OCI-M1 (cell line): Measurements from ENCODE around the gene CCDC102A.

Experiments used
- DNase-seq: peaks from one replicate; lab custom pipeline; 2025; lab: John Stamatoyannopoulos, UW

Gene CCDC102A

GRCh38 chr16:57537194-57537505 lies 779 bp upstream of the CCDC102A start:
- DNase-seq: no peak

- peak; percentile 82 for DNase-seq
Observed at GRCh38 chr16:57535680-57536305, 578 bp downstream of the CCDC102A start.

GRCh38 chr16:57534881-57535658 lies 1.3 kb downstream of the CCDC102A start:
- DNase-seq: no peak

GRCh38 chr16:57534337-57534880 lies 2.0 kb downstream of the CCDC102A start:
- DNase-seq: no peak

GRCh38 chr16:57533431-57534336 lies 2.7 kb downstream of the CCDC102A start:
- no peak for DNase-seq

GRCh38 chr16:57532266-57532625 lies 4.1 kb downstream of the CCDC102A start:
- no peak for DNase-seq

- DNase-seq: no peak
Observed at GRCh38 chr16:57531635-57532265, 4.6 kb downstream of the CCDC102A start.

GRCh38 chr16:57531253-57531575 lies 5.2 kb downstream of the CCDC102A start:
- DNase-seq: no peak

GRCh38 chr16:57530522-57531252 lies 5.7 kb downstream of the CCDC102A start:
- no peak for DNase-seq

GRCh38 chr16:57530104-57530521 lies 6.3 kb downstream of the CCDC102A start:
- peak; percentile 3 for DNase-seq

- no peak for DNase-seq
Observed at GRCh38 chr16:57529391-57530103, 6.8 kb downstream of the CCDC102A start.

- no peak for DNase-seq
Observed at GRCh38 chr16:57528499-57529390, 7.6 kb downstream of the CCDC102A start.

- DNase-seq: no peak
Observed at GRCh38 chr16:57527610-57528360, 8.6 kb downstream of the CCDC102A start.

GRCh38 chr16:57527027-57527426 lies 9.3 kb downstream of the CCDC102A start:
- no peak for DNase-seq

GRCh38 chr16:57526498-57526897 lies 9.9 kb downstream of the CCDC102A start:
- DNase-seq: no peak

GRCh38 chr16:57525761-57526160 lies 10.6 kb downstream of the CCDC102A start:
- DNase-seq: no peak

GRCh38 chr16:57522960-57523359 lies 13.4 kb downstream of the CCDC102A start:
- no peak for DNase-seq

GRCh38 chr16:57519796-57520360 lies 16.5 kb downstream of the CCDC102A start:
- DNase-seq: peak; percentile 67

- DNase-seq: no peak
Observed at GRCh38 chr16:57518922-57519321, 17.4 kb downstream of the CCDC102A start.
